ENCODE measurements around the gene IGFALS.

IGFALS gene

DNA sequence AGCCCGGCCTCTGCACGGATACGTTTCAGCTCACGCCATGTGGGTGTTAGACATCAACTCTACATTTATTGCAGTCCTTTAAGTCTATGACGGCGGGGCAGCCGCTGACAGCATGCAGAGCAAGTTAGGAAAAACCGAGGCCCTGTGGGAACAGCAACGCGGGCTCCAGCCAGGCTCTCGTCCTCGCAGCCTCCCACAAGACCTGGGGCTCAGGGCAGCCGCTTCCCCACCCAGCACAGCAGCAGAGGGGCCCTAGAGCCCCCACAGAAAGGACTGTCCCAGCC, 16.9 kb downstream of the IGFALS start:
- no peak for DNase-seq (ENCODE audit: low spot score)

DNA sequence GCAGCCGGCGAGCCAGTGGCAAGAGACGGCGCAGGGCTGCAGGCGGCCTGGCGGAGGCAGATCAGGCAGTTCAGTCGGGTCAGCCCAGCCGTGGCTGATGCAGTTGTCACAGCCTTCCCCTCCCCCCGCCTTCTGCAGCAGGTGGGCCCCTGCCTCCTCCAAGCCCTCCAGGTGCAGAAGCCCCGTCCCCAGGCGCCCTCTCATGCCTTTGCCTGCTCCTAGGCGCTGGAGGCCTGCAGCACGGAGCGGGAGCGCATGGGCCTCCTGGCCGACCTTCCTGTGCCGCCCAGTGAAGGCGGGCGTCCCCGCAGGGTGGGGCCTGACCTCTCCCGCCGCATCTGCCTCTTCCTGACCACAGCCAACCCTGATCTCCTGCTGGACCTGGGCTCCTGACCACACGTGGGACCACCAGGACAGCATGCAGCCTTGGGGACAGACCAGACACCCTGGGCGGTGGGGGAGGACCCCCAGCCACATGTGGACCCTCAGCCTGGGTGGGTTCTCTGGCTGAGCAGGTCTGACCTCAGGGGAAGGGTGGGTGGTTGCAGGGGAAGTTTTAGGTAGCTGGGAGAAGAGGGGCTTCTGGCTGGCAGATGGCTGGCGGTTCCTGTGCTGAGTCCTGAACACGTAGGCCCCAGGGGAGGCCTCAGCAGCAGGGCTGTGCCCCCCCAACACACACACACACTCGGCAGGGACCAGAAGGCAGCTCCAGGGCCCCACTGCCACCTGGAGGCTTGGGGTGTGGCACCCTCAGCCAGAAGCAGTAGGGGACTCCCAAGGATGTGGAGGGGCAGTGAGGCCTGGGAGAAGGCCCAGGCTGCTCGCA, 17.4 kb downstream of the IGFALS start:
- no peak for DNase-seq (ENCODE audit: low spot score)

DNA sequence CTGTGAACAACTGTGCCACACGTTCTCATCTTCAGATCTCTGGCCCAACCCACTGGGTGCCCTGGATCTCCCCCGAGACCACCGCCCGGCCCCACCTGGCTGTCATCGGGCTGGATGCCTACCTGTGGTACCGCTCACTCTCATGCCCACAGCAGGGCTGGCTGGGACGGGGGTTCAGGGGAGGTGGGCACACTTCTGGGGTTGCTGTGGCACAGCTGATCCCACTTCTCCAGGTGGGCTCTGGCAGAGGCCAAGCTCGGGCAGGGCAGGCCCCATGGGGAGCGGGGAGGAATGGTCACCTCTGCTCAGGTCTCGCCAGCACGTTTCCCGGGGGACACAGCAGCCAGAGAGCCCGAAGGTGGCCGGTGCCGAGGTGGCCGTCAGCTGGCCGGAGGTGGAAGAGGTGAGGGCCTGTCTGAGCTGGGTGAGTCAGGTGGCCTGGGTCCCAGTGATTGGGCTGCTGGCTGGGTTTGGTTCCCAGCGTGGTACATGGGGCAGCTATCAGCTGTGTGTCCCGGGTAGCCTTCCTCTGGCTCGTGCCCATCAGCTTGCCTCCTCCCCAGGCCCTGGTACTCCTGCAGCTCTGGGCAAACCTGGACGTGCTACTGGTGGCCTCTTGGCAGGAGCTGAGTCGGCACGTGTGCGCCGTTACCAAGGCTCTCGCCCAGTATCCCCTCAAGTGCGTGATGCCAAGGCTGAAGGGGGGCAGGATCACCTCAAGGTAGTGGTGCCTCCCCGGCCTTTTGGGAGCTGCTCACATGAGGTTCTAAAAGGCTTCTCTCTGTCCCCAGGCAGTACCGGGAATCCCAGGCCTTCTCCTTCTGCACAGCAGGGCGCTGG, 18.3 kb downstream of the IGFALS start:
- DNase-seq (ENCODE audit: low spot score): no peak

DNA sequence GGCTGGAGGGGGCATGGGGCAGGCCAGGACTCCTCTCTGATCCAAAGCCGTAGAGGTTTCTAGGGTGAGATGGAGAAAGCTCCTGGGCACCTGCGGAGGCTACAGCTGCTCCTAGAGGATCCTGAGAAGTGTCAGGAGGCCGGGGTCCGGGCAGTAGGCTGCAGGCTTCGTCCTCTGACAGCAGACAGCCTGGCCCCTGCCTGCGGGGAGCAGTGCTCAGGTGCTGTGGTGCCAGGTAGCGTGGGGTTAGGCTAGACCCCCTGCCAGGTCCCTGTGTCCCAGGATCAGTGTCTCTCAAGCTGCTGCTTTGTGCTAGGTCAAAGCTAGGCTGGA, 19.1 kb downstream of the IGFALS start:
- DNase-seq (ENCODE audit: low spot score): no peak

DNA sequence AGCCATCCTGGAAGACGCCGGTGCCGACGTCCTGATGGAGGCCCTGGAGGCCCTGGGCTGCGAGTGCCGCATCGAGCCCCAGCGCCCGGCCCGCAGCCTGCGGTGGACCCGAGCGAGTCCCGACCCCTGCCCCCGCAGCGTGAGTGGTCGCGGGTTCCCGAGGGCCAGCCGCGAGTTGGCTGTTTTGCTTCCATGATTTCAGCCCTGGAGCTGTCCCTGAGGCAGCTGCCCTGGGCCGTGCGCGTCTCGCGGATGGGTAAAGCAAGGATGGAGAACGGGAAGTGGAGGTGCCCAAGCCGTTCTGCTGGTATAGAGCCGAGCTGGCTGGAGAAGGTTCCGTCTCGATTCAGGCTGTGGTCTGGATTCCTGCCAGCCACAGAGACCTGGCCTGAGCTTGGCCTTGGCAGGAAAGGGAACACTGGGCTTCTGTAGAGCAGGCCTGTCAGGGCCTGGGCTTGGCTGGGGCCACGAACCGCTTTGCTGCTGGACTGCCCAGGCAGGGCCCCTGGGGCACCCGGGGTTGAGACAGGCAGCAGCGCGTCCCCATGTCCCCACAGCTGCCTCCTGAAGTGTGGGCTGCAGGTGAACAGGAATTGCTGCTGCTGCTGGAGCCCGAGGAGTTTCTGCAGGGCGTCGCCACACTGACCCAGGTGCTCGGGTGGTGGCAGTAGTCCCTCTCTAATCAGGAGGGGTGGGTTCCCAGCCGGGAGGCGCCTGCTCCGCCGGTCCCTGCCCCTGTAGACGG, 19.6 kb downstream of the IGFALS start:
- DNase-seq (ENCODE audit: low spot score): peak; percentile 70

DNA sequence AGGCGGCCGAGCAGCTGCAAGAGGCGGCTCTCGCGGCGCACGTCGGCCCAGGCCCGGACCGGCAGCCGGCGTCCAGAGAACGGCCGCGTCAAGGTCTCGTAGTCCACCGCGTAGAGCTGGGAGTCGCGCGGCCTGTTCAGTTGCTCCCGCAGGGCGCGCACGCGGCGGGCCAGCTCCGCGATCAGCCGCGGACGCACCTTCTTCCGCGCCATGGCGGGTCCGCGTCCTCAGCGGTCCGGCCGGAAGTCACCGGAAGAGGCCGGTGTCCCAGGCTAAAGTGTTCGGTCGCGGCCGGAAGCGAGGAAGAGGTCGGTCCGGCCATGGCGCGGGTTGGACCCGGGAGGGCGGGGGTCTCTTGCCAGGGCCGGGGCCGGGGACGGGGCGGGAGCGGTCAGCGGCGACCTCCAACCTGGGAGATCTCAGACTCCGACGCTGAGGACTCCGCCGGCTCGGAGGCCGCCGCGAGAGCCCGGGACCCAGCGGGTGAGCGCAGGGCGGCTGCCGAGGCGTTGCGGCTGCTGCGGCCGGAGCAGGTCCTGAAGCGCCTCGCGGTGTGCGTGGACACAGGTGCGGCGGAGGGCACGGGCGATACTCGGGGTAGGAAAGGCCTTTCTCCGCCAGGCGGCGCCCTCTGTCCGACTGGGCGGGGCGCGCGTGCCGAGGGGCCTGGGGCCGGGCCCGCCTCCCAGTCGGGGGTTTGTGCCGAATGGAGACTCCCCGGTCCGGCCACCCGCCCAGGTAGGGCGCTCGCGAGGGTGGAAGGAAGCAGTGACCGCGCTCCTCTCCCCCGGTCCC, 20.4 kb downstream of the IGFALS start, which contains the start of gene MRPS34:
TSS of gene MRPS34 (minus strand) at position 227 of the 795 bp plus-strand sequence. CDS start at position 212, 15 bp downstream.
- DNase-seq (ENCODE audit: low spot score): peak; percentile 89

DNA sequence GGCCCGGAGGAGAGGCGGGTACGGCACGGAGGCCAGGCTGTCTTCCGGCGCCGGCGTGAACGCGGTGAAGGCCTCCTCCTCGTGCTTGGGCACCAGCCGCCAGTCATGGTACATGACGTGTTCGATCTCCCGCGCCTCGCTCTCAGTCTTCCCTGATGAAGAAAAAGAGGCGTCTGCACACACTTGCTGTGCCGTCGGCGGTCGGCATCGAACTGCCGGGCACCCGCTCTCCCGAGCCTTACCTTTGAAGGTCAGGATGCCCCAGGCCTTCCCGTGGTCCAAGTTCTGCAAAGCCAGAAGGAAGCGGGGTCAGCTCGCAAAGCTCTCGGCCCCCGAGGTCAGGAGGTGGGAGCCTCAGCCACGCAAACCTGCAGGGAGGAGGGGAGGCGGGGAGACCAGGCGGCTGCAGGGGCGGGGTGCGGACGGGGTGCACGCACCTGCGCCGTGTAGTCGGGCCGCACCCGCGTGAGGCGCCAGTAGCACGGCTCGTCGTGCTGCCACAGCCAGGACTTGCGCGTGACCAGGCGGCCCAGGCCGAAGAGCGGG, 21.1 kb downstream of the IGFALS start, which contains the start of gene EME2:
TSS of gene EME2 (plus strand) at position 449 of the 546 bp plus-strand sequence. CDS start 418 bp downstream, outside the sequence.
- peak; percentile 56 for DNase-seq (ENCODE audit: low spot score)

DNA sequence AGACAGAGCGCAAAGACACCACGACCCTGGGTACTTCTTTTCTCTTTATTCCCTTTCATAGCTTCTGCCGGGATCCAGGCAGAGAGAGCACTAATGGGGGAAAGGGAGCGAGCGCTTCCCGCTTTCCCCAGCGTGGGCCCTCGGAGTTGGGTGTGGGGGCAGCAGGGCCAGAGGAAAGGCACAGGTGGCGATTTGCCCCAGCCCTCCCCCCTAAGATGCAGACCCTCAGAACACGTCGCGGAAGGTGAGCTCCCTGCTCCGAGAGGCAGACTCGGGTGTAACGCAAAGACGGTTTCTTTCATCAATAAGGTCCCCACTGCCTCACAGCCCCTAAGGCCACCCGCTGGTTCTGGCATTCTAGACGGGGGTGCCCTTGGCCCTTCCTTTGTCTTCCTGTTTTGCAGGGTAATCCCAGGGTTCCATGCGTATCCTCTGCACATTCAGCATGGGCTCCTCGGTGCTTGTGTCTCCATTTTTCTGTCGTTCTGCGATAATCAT, 21.6 kb downstream of the IGFALS start:
- no peak for DNase-seq (ENCODE audit: low spot score)

DNA sequence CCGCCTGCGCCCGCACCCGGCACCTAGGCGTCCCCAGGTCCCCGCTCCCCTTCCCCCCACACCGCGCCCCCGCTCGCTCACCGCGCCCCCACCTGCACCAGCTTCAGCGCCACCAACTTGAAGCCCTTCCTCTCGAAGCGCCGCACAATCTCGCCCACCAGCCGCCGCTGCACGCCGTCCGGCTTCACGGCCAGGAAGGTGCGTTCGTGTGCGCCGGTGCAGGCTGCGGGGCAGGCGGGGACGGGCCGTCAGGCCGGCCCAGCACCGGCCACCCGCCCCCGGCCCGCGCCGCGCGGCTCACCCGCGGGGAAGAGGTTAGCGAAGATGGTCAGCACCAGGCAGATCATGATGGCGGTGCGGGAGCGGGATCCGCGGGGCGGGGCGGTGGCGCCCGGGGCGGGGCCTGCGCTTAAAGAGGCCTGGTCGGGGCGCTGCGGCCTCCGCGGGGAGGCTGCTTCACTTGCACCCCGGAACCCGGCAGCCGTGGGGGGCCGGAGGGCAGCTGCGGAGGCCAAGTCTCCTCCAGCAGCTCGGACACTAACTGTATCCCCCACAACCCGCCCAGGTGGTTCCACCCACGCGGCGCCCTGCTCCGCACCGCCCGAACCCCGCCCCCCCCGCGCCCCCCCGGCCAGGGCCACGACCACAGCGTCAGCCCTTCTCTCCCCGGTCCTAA, 22.2 kb downstream of the IGFALS start, which contains the start of gene NME3:
TSS of gene NME3 (minus strand) at position 356 of the 676 bp plus-strand sequence. CDS start at position 347, 9 bp downstream.
- peak; percentile 62 for DNase-seq (ENCODE audit: low spot score)

DNA sequence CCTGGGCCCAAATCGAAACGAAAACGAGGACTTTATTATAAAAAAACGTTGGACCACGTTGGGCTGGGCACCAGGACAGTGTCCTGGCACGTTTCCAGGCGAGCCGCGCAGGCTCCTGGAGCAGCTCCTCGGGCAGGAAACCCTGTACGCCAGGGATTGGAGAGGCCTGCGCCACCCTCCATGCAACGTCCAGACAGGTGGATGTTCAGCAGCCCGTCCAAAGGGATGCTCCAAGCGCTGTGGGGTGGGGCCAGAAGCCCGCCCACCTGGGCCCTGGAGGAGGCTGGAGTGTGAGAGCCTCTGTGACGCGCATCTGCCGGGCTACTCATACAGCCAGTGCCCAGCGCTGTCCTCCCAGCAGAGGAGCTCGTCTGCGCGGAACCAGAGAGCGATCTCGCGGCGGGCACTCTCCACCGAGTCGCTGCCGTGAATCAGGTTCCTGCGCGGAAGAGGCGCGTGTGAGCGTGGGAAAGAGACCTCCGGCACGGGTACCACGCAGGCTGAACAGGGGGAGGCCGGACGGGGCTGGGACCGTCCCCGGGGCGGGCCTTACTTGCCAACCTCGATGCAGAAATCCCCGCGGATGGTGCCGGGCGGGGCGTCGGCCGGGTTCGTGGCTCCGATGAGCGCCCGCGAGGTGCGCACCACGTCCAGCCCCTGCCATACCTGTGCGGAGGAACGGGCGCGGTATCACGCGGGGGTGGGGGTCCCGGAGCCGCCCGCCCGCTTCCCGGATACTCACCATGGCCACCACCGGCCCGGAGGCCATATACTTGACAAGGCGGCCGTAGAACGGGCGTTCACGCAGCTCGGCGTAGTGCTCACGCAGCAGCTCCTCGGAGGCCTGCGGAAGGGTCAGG, 22.9 kb downstream of the IGFALS start:
- DNase-seq (ENCODE audit: low spot score): peak; percentile 76

DNA sequence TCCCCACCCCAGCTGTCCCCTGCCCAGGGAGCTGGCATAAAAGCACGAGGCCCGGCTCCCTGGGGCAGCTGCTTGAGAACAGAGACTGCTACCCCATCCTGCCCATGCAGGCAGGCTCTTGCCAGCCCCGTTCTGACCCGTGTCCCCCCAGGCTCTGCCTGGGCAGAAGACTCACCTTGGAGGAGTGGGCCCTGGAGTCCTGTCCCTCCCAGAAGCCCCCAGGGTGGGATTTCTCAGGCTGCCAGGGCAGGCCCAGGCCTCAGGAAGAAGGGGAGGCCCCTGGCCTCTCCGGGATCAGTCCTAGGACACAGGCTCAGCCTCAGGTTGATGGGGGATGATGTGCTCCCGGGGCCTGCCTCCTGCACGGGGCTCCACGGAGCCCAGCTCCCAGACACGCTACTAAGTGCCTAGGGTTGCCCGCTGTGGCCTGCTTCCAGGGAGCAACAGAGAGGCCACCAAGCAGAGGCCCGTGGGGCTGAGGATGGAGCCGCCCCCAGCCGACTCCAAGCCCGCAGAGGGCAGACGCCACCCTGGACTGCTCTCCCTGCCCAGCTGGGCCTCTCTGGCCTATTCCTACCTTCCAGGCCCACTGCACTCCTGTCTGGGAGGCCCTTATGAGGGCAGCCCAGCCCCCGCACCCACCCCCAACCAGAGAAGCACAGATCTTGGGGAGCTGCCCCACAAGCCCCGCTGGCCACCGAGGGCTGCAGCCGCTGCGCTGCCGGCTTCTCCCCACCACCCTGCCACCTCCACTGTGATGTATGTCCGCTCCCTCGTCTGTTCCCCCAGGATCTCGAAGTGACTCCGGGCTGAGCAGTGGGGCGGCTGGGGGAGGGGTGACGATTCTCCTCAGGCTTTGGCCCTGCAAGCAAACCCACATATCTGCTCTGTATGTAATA, 23.9 kb downstream of the IGFALS start:
- no peak for DNase-seq (ENCODE audit: low spot score)

DNA sequence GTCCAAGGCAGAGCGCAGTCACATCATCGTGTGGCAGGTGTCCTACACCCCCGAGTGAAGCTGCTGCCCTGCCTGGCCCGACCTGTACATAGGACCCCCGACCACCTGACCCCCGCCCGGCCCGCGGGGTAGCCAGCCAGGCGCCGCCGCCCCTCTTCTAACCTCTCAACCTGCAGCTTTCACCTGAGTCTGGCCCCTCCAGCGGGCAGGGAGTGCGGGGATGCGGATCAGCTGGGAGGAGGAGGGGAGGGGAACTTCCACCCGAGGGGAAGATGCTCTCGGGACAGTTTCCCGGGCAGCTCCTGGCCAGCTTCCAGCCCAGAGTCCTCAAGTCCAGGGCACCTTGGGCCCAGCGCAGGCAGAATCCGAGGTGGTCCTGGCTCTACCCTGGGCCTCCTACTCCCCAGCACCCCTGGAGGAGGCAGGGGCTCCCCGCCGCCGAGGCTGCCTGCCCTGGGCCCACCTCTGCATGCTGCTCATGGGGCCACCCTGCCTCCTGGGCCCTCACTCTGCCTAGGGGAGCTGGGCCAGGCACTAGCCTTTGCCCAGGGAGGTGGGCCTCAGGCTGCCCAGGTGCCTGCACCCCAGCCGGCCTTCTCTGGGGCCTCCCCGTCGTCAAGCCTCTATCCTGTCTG, 24.6 kb downstream of the IGFALS start:
- DNase-seq (ENCODE audit: low spot score): no peak

DNA sequence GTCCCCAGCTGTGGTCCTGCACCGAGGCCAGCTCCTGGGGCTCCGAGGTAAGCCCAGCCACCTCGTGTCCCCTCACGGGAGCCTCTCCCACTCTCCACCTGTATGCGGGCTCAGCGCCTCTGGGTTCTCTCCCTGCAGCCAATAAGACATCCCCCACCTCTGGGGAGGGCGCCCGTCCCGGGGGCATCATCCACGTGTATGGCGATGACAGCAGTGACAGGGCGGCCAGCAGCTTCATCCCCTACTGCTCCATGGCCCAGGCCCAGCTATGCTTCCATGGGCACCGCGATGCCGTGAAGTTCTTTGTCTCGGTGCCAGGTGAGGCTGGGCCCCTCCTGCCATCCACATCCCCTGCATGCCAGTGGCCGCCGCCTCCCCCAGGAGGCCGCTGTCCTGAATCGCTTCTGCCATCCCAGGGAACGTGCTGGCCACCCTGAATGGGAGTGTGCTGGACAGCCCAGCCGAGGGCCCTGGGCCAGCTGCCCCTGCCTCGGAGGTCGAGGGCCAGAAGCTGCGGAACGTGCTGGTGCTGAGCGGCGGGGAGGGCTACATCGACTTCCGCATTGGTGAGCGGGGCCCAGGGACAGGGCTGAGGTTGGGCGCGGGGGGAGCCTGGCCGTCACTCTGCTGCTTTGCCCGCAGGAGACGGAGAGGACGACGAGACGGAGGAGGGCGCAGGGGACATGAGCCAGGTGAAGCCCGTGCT, 25.3 kb downstream of the IGFALS start:
- no peak for DNase-seq (ENCODE audit: low spot score)

DNA sequence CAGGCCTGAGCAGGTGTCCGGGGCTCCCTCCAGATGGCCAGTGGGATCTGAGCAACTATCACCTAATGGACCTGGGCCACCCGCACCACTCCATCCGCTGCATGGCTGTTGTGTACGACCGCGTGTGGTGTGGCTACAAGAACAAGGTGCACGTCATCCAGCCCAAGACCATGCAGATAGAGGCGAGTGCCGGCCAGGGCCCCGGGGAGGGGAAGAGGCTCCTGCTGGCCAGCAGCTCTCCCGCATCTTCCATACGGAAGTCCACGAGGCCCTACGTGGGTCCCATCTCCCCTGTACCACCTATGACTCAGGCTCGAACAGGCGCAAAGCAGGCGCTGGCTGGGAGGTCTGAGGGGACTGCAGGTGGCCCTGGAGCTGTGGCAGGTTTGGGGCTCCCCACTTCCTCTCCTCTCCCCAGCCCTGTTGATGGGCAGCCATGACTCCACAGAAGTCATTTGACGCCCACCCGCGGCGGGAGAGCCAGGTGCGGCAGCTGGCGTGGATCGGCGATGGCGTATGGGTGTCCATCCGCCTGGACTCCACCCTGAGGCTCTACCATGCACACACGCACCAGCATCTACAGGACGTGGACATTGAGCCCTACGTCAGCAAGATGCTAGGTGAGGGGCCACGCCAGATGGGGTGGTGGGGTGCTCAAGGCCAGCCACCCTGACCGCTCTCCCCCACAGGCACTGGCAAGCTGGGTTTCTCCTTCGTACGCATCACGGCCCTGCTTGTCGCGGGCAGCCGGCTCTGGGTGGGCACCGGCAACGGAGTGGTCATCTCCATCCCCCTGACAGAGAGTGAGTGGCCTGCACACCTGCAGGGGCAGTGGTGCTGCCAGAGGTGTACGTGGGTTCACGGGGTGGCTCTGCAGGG, 26.1 kb downstream of the IGFALS start:
- DNase-seq (ENCODE audit: low spot score): no peak

DNA sequence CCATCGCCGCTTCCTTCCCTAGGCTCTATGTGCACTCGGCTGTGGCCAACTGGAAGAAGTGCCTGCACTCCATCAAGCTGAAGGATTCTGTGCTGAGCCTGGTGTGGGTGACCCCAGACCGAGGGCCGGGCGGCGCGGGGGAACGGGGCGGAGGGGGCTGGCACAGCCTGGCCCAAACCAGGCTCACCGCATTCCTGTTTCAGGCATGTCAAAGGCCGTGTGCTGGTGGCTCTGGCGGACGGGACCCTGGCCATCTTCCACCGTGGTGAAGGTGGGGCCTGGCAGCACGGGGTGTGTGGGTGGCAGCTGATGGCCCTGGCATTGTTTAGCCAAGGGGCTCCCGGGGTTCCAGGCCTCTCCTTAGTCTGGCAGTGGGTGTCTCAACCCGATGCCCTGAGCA, 26.8 kb downstream of the IGFALS start:
- DNase-seq (ENCODE audit: low spot score): no peak

DNA sequence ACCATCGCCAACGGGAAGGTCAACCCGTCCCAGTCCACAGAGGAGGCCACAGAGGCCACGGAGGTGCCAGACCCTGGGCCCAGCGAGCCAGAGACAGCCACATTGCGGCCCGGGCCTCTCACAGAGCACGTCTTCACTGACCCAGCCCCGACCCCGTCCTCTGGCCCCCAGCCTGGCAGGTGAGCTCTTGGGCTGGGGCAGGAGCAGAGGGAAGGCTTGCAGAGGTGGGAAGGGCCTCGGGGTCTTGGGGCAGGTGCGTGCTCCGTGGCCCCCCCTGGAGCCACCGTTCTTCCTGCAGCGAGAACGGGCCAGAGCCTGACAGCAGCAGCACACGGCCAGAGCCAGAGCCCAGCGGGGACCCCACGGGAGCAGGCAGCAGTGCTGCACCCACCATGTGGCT, 27.3 kb downstream of the IGFALS start:
- no peak for DNase-seq (ENCODE audit: low spot score)
